Endothelial cell of umbilical vein (primary cell): ENCODE measurements around the gene TRIM62. TPM values are rescaled to one million over a fixed set of nuclear protein-coding genes. Genes with fewer than 3 reads are reported as not detected.

Experiments used
- BruUV-seq: library from RNA; stranded (reverse); fragments of 400-500 nt; replicated peaks from 2 replicates; lab custom pipeline; 2021; lab: Mats Ljungman, UMichigan
- CTCF ChIA-PET: fragments of 300-600, 350-600 bp; sonication (Branson Sonifier 250); formaldehyde crosslinking; loops from one replicate; lab custom pipeline; 2021; ENCODE audit warnings: antibody characterized with exemption, inconsistent platforms; lab: Charles Lee
- POLR2A ChIA-PET: fragments of 300-600, 350-600 bp; sonication (Branson Sonifier 250); formaldehyde crosslinking; loops from one replicate; lab custom pipeline; 2021; ENCODE audit warnings: antibody characterized with exemption, inconsistent platforms; lab: Charles Lee
- DNase-seq: peaks from one replicate; pipeline ENCODE4 v3.0.0-alpha.2; 2011; ENCODE audit warnings: low read depth, low spot score
- FAIRE-seq: peaks from 2 replicates; lab custom pipeline; 2011; peaks lifted over from hg19 to GRCh38; lab: Jason Lieb, UNC
- H2AFZ ChIP-seq: 2 replicates; pipeline ENCODE4 v1.6.0; 2012; ENCODE audit warnings: low read depth, low read length, control low read depth, inconsistent platforms
- H3K27ac ChIP-seq: 2 replicates; pipeline ENCODE4 v1.5.1; 2011; ENCODE audit warnings: low read depth, mild to moderate bottlenecking, control low read depth, low read length, moderate library complexity; ENCODE audit not compliant: insufficient read depth
- H3K27me3 ChIP-seq, 2 experiments: 2 replicates each; pipeline versions ENCODE4 v1.6.0 to v1.6.1; 2011; ENCODE audit warnings: low read length in 2 of 2, mixed read lengths in 1 of 2; ENCODE audit not compliant: control insufficient read depth in 2 of 2, insufficient read depth in 2 of 2
- H3K36me3 ChIP-seq, 2 experiments: 2 replicates in 1 of 2; 3 replicates in 1 of 2; pipeline ENCODE4 v1.5.1; 2011; ENCODE audit warnings: low read length in 2 of 2, mild to moderate bottlenecking in 1 of 2, moderate library complexity in 1 of 2; ENCODE audit not compliant: control insufficient read depth in 2 of 2, insufficient read depth in 2 of 2; ENCODE audit errors: extremely low read depth in 1 of 2
- H3K4me1 ChIP-seq: 3 replicates; pipeline ENCODE4 v1.5.1; 2011; ENCODE audit warnings: mild to moderate bottlenecking, low read length; ENCODE audit not compliant: control insufficient read depth, insufficient read depth; ENCODE audit errors: extremely low read depth
- H3K4me2 ChIP-seq: 2 replicates; pipeline ENCODE4 v1.6.1; 2011; ENCODE audit warnings: low read length, control low read depth, mixed read lengths; ENCODE audit not compliant: insufficient read depth
- H3K4me3 ChIP-seq, 3 experiments: fragments of 200-600 bp in 1 of 3; sonication (generic), shearing (Covaris generic) in 1 of 3; replicated peaks in 1 of 3; 2 replicates each; pipeline ENCODE4 v1.5.1; 2011 to 2016; ENCODE audit warnings: control low read depth in 3 of 3, low read length in 3 of 3, mild to moderate bottlenecking in 2 of 3, inconsistent platforms in 1 of 3, low read depth in 1 of 3, moderate library complexity in 1 of 3; ENCODE audit not compliant: insufficient read depth in 1 of 3
- H3K79me2 ChIP-seq: 2 replicates; pipeline ENCODE4 v1.6.0; 2012; ENCODE audit warnings: low read length, inconsistent platforms; ENCODE audit not compliant: control insufficient read depth, insufficient read depth
- H3K9ac ChIP-seq: replicated peaks from 2 replicates; pipeline ENCODE3; 2011; ENCODE audit warnings: low read length, control low read depth; ENCODE audit not compliant: insufficient read depth; ENCODE audit errors: extremely low read depth
- H3K9me1 ChIP-seq: replicated peaks from 3 replicates; pipeline ENCODE4 v1.6.0; 2011; ENCODE audit warnings: mild to moderate bottlenecking, low read length; ENCODE audit not compliant: control insufficient read depth, insufficient read depth; ENCODE audit errors: extremely low read depth
- H3K9me3 ChIP-seq: replicated peaks from 2 replicates; pipeline ENCODE4 v1.5.1; 2012; ENCODE audit warnings: low read length, inconsistent platforms; ENCODE audit not compliant: control insufficient read depth, insufficient read depth
- H4K20me1 ChIP-seq: replicated peaks from 2 replicates; pipeline ENCODE3; 2011; ENCODE audit warnings: mild to moderate bottlenecking, low read length; ENCODE audit not compliant: control insufficient read depth, insufficient read depth; ENCODE audit errors: extremely low read depth
- EZH2 ChIP-seq: IDR thresholded peaks from 2 replicates; pipeline ENCODE4 v1.6.1; 2012; ENCODE audit warnings: borderline replicate concordance, low read depth, mild to moderate bottlenecking, moderate library complexity, low read length, inconsistent platforms; ENCODE audit not compliant: severe bottlenecking
- FOS ChIP-seq: IDR thresholded peaks from 2 replicates; pipeline ENCODE4 v1.6.1; 2011; ENCODE audit warnings: mild to moderate bottlenecking, low read length, moderate library complexity, borderline replicate concordance; ENCODE audit not compliant: insufficient read depth
- GATA2 ChIP-seq: IDR thresholded peaks from 2 replicates; pipeline ENCODE4 v1.7.0; 2011; ENCODE audit warnings: low read depth, mild to moderate bottlenecking, moderate library complexity, mixed read lengths, low read length; ENCODE audit not compliant: insufficient read length, insufficient read depth
- JUN ChIP-seq: IDR thresholded peaks from 2 replicates; pipeline ENCODE4 v1.6.1; 2011; ENCODE audit warnings: borderline replicate concordance, low read depth; ENCODE audit not compliant: insufficient read length, insufficient read depth
- MYC ChIP-seq: IDR thresholded peaks from one replicate; pipeline ENCODE4 v1.6.1; 2011; ENCODE audit warnings: mild to moderate bottlenecking, low read depth, low read length
- POLR2A ChIP-seq: IDR thresholded peaks from 2 replicates; pipeline ENCODE4 v1.6.1; 2012; ENCODE audit warnings: low read depth, mild to moderate bottlenecking, control low read depth, low read length
- POLR2AphosphoS5 ChIP-seq: IDR thresholded peaks from 2 replicates; pipeline ENCODE4 v1.6.1; 2012; ENCODE audit warnings: low read depth, mild to moderate bottlenecking, control low read depth, low read length, moderate library complexity; ENCODE audit not compliant: insufficient read depth
- dilution Hi-C: fragments of 300-500 bp; cut with MboI; formaldehyde crosslinking; loops from one replicate; pipeline ENCODE4 v1.15.0; 2019; ENCODE audit warnings: low sequenced_read_pairs; ENCODE audit not compliant: extremely low pct_ligation_motif_present
- intact Hi-C: fragments of 100-400 bp; cut with micrococcal nuclease; formaldehyde crosslinking; loops from one replicate; pipeline ENCODE4 v1.10.0; 2022
- polyA plus RNA-seq, 4 experiments: library from polyadenylated mRNA; depleted of rRNA in 3 of 4; stranded (reverse) in 3 of 4; unstranded in 1 of 4; fragments of >200 nt; gene quantifications; 2 replicates each; pipeline versions ENCODE4 v1.2.1 to v1.2.3, GENCODE V29; 2011 to 2012; ENCODE audit warnings: missing spikeins in 1 of 4
- total RNA-seq: library from RNA; stranded (reverse); gene quantifications from 2 replicates; pipeline ENCODE4 v1.2.3, GENCODE V29; 2021
- TF ChIP-seq, protein P1 (sequence below), 2 donors: IDR thresholded peaks; 1 replicate in 1 of 2; 2 replicates in 1 of 2; pipeline ENCODE4 v1.5.1; 2011; ENCODE audit warnings: low read length in 2 of 2, mild to moderate bottlenecking in 2 of 2, moderate library complexity in 2 of 2, control low read depth in 1 of 2, inconsistent platforms in 1 of 2, low read depth in 1 of 2; ENCODE audit not compliant: insufficient read depth in 1 of 2; ENCODE audit errors: extremely low read depth in 1 of 2
- TF ChIP-seq, protein P2 (sequence below): IDR thresholded peaks from 2 replicates; pipeline ENCODE4 v1.6.1; 2011; ENCODE audit not compliant: insufficient read depth, insufficient read length

TRIM62 gene
- total and polyA plus RNA-seq, 2 donors (not counting 3 experiments of a cell fraction or from before 2014, with no cell fraction given): 8.3 to 9.3 TPM

DNA sequence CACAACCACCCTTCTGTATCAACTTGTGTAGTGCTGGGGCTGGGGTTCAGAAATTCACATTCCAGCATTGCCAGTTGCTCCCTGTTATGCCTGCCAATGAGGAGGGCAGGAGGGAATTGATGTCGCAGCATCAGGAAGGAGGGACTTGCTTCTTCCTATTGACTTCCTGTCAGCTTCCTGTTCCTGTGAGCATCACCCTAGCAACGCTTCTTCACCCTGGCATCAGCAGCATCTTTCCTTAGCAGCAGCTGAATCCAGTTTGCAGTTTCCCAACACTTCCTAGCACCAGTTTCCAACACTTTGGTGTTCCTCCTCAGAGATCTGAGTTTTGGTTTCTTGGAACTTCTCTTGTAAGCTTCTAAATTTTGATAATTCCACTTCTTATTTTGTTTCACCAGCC is 8.9 kb upstream of the TRIM62 start:
- Histone ChIP-seq H3K36me3 (no peaks in the 10 kb centered on the region), H3K4me1 (no peaks in the 10 kb centered on the region), H3K9me1 (no peaks in the 10 kb centered on the region), H3K4me3 (no peak overlapping the region), H3K27ac (no peak overlapping the region), H3K79me2 (no peaks in the 10 kb centered on the region), H3K9me3 (no peaks in the 10 kb centered on the region), H2AFZ (no peak overlapping the region), H3K9ac (no peak overlapping the region), H3K27me3 (peaks cover 11 to 19% of the 10 kb centered on the region in 2 experiments), H4K20me1 (no peaks in the 10 kb centered on the region), H3K4me2 (no peak overlapping the region)
- ChIA-PET CTCF (interaction anchor here (0.9 kb wide), 1 partner anchor 9 kb away, joined by 5 read pairs; the partner anchor contains the start of gene TRIM62), POLR2A (no interaction called here)
- dilution Hi-C loops: no loop called here
- DNase-seq (no peak), FAIRE-seq (no peak)
- BruUV-seq: no TSS peak
- intact Hi-C loops: no loop called here
- TF ChIP-seq, protein P1, sequence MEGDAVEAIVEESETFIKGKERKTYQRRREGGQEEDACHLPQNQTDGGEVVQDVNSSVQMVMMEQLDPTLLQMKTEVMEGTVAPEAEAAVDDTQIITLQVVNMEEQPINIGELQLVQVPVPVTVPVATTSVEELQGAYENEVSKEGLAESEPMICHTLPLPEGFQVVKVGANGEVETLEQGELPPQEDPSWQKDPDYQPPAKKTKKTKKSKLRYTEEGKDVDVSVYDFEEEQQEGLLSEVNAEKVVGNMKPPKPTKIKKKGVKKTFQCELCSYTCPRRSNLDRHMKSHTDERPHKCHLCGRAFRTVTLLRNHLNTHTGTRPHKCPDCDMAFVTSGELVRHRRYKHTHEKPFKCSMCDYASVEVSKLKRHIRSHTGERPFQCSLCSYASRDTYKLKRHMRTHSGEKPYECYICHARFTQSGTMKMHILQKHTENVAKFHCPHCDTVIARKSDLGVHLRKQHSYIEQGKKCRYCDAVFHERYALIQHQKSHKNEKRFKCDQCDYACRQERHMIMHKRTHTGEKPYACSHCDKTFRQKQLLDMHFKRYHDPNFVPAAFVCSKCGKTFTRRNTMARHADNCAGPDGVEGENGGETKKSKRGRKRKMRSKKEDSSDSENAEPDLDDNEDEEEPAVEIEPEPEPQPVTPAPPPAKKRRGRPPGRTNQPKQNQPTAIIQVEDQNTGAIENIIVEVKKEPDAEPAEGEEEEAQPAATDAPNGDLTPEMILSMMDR (IDR thresholded peaks at IDR 0.05; ENCODE audit: extremely low read depth in 1 of 2, insufficient read depth in 1 of 2, low read depth in 1 of 2, low read length in 2 of 2): no peak
- TF ChIP-seq GATA2 (no peak), POLR2A (no peak), POLR2AphosphoS5 (no peak), JUN (no peak), EZH2 (no peak), MYC (no peak), FOS (no peak)
- TF ChIP-seq, protein P2, sequence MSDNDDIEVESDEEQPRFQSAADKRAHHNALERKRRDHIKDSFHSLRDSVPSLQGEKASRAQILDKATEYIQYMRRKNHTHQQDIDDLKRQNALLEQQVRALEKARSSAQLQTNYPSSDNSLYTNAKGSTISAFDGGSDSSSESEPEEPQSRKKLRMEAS: no peak
